Right lung (tissue), 5 donors: ENCODE measurements around the gene FLNA. TPM values are rescaled to one million over a fixed set of nuclear protein-coding genes. Genes with fewer than 3 reads are reported as not detected.

Experiments
- DNase-seq, 2 donors: peaks; one replicate each; pipeline ENCODE4 v3.0.0-alpha.2; 2013
- polyA plus RNA-seq, 5 donors: library from polyadenylated mRNA; unstranded; fragments of 120-200 nt; gene quantifications; one replicate each; pipeline versions ENCODE4 v1.2.1 to v1.2.3, GENCODE V29; 2013; ENCODE audit warnings: inconsistent platforms in 1 of 5, low replicate concordance in 1 of 5; ENCODE audit not compliant: insufficient read length in 5 of 5, insufficient read depth in 1 of 5

The FLNA gene
- polyA plus RNA-seq, 5 donors: 349 to 757 (median 422) TPM

DNA sequence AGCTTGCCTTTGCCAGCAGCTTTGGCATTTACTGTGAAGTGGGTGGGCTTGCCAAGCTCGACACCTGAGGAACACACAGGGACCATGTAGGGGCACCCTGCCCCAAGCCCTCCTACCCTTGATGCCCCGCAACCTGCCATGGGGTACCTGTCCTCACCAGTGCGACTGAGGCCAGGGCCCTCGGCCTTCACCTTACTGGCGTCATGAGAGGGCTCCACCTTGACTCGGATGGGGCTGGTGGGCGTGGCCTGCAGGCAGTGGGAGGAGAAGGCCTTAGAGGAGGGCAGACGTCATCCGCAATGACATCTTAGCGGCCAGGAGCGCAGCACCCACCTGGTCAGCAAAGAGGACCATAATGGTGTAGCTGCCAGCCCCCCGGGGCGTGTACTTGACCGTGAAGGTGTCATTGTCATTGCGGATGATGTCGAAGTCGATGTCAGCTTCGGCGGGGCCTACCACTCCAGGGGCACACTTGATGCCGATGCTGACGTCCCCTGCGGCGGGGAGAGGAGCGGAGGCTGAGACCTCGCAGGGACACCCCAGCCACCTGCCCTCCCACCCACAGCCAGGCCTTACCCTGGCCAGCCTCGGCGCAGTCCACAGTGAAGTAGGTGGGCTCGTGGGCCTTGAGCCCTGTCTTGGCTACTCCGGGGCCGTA, 12.2 kb downstream of the FLNA start:
- no peak for DNase-seq

DNA sequence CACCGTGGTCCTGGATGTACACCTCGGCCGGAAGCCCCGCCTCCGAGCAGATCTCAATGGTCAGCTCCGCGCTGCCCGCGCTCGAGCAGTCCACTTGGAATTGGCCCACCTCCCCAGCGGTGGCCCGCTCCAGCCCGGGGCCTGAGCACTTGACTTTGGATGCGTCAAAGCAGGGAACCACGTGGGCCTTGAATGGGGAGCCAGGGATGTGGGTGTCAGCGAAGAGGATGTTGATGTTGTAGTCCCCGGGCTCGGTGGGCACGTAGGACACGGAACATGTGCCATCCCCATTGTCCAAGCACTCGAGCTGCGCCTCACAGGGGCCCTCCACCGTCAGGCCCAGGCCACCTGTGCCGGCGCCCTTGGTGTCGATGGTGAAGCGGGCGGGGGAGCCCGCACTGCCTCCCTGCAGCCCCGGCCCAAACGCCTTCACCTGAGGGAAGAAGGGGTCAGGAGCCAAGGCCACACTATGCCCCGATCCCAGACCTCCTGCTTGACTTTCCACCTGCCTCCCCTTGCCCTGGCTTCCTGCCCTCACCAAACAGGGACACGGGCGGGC, 14.2 kb downstream of the FLNA start:
- DNase-seq: no peak

DNA sequence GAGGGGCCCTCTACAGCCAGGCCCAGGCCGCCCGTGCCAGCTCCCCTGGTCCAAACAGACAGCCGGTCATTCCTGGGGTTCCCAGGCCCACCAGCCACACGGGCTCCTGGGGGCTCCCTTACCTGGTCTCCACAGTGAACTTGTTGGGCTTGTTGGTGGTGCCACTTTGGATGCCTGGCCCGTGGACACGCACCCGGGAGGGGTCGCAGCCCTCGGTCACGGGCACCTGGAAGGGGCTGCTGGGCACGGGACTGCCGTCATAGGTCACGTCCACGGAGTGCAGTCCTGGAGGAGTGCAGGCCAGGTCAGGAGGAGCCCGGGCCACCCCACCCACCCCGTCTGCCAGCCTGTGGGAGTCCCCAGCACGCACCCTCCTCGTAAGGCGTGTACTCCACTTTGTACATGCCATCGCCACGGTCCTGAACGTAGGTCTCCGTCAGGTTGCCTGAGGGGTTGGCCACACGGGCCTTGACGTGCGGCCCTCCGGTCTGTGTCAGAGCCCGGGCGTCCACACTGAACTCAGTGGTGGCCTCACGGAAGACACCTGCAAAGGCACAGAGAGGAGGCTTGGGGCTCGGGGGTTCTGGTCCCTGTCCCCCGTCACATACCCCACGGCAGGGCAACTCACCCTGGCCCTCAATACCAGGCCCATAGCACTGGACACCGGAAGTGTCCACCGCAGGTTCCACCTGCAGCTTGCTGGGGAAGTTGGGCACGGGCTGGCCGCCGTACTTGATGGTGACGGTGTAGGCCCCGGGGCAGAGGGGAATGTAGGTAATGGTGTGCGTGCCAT, 14.9 kb downstream of the FLNA start:
- no peak for DNase-seq

DNA sequence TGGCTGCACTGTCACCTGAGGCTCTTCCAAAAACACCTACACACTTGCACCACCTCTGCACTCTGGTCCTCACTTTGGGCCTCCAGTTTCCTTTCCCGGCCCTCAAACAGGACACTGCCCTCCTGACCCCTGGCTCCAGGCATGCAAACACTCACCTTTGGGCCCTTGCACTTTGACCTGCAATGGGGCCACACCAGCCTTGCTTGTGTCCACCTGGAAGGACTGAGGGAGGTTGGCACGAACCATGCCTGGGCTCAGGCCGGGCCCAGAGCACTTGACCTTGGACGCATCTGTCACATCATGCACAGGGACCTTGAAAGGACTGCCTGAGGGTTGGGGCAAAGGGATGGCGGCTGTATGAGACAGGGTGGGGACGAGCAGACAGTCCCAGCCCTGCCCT, 15.6 kb downstream of the FLNA start:
- no peak for DNase-seq

DNA sequence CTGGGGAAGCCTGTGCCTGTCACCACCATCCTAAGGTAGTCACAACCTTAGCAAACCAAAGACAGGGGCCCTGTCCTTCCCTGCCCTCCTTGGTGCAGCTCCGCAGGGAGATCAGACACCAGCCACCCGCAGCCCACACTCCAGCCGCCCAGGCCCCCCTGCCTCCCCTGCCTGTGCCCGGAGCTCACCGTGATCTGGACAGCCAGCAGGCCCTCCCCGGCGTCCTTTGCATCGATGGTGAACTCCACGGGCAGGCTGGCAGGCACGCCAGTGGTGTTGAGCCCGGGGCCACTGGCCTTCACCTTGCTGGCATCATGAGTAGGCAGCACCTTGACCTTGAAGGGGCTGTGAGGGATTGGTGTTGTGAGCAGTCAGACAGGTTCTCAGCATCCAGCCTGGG, 16.4 kb downstream of the FLNA start:
- DNase-seq: no peak

DNA sequence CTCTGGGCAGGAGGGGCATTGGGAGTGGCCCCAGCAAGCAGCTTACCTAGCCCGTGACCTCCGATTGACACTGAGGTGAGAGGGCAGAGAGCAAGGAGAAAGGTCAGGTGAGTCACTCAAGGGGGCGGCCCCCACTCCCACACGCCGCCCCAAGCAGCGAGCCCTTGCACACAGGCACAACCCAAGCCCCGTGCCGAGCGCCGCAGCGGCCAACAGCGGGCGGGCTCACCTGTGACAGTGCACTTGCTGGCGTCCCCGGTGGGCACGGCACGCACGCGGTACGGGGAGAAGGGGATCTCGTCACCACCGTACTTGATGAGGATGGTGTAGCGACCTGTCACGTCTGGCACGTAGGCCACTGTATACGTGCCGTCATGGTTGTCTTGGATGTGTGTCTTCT, 17.2 kb downstream of the FLNA start:
- DNase-seq: no peak

DNA sequence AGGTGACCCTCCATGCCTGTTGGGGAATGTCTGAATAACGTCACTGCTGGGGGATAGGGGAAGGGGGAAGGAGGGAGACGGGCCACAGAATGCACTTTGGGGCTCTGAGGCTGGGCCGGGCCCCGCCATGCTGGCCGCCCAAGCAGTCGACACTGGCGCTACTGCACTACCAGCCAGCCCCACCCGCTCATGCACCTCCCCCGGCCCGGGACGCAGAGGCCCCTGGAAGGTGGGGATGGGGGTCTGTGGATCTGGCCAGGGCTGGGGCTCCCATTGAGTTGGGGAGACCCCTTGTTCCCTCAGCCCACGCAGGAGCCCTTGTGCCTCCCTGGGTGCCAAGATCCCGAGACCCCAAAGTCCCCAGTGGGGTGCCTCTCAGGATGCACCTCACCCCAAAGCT, 17.8 kb downstream of the FLNA start:
- no peak for DNase-seq

DNA sequence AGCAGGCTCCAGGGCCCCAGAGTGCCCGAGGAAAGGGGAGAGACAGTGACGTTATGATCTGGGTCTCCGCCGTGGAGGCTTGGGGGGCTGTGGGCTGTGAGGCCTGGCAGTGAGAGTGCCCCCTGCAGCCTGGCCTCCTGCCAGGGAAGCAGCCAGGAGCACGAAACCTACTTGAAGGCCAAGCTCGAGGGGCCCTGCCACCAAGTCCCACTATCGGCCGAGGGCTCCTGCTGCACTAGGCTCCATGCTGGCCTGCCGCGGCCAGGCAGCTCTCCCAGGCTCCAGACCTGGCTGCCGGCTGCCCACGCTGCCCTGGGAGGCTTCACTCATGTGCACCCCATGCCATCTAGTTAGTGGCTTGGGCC, 18.7 kb downstream of the FLNA start:
- DNase-seq: no peak

DNA sequence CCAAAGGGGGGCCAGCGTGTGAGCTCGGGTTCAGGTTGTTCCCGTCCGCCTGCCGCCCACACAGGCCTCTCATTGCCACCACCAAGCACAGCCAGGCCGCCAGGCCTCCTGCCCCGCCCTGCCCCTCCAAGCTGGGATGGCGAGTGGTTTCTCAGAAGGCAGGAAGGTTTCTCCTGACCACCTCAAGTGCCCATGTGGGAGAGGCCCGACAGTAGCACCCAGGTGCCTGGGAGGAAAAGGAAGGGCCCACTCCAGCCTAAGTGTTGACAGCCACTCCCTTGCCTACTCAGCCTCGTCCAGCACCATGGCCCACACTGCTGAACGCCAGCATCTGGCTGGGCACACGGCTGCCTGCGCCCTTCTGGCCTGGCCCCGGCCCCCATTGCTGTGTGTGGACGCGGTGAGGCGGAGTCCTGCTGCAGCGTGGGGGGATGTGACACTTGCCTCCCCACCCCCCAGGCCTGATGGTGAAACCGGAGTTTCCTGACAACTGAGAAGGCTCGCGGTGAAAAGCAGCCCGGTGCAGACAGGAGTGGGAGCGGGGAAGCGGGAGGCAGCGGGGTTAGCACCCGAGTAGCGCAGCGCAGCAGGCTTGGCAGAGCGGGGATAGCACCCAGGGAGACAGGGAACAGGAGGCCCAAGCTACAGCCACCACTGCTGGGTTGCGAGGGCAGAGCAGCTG, 19.2 kb downstream of the FLNA start:
- no peak for DNase-seq

DNA sequence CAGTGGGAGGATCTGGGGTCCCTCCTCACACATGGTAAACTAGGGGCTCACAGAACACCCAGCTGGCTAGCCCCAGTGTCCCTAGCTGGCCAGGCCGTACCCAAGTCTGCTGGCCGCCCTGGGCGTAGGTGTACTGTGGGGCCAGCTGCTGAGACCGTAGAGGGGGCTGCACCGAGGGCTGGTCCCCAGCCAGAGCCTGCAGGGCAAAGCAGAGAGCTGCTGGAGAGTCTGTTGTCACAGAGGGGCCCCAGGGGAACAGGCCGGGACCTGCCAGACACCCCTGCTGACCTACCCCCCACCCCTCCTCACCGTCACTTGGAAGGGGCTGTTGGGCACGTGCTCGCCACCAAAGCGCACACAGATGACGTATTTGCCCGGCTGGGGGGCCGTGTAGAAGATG, 19.9 kb downstream of the FLNA start:
- DNase-seq: no peak

DNA sequence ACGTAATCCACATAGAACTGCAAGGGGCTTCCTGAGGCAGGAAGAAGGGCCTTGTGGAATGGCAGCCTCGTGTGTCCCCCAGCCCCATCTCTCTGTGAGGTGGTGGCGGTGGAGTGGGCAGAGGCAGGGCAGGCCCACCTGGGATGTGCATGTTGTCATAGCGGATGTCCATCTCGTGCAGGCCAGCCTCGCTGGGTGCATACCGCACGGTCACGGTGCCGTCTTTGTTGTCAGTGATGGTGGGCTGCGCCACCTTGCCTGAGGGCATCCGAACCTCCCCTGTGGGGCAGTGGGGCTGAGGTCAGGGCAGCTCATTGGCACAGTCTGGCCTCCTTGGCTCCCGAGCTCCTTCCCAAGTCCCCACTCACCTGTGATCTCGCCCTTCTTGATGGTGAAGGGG, 20.4 kb downstream of the FLNA start:
- no peak for DNase-seq

DNA sequence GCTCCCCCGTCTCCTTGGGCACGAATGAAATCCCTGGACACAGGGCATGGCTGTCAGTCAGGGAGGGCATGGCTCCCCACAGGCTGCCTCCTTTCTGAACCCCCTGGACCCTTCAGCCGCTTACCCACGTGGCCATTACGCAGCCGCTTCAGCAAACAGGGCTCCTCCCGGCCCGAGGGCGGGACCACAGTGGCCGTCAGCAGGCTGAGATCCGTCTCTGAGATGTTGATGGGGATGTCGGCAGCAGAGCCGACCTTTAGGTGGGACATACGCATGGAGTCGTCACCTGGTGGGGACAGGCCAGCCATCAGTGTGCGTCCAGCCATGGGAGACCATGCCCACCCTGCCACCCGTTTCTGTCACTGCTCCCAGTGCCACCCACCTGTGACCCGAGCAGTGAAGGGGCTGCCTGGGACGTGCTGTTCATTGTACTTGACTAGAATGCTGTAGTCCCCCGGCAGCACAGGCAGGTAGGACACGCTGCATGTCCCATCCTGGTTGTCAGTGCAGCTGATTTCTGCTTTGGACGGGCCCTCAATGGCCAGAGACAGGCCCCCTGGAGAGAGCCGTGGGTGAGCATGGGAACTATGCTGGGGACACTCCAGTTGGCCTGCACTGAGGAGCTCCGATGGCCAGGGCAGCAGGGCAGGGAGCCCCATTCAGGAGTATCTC, 21.1 kb downstream of the FLNA start:
- DNase-seq: no peak

DNA sequence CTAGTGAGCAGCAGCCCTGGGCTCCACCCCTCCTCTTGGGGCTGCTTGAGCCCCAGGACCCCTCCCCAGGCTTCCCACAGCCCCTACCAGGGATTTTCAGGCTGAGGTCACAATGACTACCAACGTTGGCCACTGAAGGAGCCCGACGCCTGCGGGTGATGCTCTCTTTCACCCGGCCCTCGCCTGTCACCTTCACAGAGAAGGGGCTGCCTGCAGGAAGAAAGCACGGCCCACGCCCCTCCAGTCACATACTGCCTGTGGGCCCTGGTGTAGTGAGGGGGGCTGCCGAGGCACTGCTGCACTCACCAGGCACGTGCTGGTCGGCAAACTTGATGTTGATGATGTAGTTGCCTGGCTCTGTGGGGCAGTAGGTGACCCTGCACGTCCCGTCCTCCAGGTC, 22.0 kb downstream of the FLNA start:
- DNase-seq: no peak

DNA sequence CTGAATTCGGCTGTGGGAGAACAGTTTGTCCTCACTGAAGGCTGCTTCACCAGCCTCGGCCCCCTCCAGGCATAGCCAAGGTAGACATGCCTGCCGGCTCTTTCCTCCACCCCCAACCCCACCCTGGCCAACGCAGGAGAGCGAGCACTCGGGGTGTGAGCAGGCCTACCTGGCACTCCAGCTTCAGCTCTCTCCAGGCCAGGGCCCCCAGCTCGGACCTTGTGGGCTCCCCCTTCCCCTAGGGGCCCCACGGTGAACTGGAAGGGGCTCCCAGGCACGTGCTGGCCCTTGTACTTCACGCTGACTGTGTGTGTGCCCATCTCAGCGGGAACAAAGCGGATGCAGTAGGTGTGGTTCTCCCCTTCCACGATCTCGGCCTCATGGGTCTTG, 22.4 kb downstream of the FLNA start:
- DNase-seq: no peak

DNA sequence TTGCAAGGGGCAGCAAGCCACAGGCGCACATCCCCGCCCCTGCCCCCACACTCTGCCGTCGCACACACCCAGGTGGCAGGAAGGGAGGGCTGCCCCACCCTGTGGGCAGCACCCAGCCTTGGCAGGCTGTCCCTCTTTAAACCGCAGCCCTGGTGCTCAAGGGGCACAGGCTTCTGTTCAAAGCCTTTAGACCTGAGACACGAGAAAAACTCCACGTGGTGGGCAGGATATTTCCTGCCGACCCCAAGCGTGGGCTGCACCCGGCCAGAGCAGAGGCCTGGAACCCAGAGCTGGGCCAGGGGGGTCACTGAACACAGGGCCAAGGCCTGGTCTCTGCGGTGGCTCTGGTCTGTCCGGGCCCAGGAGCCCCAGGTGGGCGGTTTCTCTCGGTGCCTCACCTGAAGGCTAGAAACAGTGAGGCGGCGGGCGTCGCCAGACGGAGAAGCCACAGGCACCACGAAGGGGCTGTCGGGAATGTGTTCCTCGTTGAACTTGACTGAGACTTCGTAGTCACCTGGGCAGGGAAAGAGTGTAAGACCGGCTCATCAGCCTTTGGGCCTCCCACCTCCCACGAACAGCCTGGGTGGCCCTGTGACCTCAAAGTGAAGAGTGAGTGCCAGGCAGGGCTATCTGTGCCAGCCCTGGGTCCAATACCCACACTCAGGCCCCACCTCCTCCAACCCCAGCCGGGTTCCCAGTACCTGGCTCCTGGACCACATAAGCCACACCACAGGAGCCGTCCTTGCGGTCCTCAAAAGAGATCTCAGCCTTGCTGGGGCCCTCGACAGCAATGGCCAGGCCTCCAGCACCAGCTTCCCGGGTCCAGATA, 23.0 kb downstream of the FLNA start:
- no peak for DNase-seq

DNA sequence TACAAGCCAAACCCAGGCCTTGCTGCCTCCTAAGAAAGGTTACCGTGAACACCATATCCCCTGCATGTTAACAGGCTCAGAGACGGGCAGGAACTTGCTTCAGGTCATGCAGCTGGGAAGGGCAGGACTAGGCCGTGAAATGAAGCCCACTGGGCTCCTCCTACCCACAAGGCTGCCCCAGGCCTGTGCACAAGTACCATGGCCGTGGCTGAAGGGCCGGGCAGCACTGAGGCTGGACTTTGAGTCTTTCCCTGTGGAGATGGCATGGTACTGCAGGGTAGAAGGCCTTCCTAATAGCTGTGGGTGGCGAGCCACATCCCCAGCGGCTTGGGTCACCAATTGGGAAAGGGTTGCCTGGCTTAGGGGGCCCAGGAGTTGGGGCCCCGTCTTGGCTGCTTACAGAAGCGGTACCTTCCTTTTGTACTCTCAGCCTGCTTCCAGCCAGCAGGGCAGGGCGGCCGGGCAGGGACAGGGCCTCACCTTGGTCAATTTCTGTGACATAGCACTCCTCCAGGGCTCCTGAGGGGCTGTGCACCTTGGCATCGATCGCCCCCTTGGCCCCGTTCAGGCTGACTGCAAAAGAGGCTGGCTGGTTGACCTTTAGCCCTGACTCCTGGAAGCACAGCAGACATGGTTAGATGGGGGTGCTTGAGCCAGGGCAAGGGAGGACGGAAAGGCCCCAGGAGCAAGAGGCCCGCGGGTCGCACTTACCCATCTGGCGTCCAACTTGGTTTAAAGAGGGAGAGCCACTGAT, 23.8 kb downstream of the FLNA start:
- DNase-seq: no peak

DNA sequence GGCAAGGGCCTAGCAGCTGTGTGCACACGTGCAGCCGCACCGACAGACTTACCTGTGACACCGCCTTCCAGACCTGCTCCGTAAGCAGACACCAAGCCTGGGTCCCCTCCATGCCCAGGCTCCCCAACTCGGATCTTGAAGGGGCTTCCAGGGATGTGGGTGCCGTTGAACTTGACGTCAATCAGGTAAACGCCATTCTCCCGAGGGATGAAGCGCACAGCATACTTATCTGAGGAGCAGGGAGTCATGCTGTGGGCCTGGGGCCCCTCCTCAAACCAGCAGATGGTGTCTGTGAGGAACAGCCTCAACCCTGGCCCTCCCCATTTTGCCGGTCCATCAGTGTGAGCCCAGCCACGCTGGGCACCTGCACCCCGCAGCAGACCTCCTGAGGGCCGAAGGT, 24.5 kb downstream of the FLNA start:
- DNase-seq: no peak

DNA sequence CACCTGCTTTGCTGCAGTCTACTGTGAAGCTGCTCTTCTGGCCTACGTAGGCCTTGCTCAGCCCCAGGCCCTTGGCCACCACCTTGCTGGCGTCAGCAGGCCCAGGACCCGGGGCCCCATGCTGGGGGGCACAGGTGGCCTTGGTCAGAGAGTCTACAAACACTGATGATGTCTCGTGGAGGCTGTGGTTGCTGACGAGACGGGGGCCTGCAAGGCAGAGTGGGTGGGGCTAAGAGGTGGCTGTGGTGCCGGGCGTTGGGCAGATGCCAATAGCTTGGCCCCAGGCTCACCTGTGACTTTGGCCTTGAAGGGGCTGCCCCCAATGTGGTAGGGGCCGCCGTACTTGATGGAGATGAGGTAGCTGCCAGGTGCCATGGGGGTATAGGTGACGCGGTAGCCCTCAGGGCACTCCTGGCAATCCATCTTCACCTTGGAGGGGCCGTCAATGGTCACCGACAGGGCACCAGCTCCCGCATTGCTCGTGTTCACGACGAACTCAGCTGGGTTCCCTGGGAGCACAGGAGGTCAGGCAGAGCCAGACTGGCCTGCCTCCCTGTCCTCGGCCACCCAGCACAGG, 25.0 kb downstream of the FLNA start:
- DNase-seq: no peak

DNA sequence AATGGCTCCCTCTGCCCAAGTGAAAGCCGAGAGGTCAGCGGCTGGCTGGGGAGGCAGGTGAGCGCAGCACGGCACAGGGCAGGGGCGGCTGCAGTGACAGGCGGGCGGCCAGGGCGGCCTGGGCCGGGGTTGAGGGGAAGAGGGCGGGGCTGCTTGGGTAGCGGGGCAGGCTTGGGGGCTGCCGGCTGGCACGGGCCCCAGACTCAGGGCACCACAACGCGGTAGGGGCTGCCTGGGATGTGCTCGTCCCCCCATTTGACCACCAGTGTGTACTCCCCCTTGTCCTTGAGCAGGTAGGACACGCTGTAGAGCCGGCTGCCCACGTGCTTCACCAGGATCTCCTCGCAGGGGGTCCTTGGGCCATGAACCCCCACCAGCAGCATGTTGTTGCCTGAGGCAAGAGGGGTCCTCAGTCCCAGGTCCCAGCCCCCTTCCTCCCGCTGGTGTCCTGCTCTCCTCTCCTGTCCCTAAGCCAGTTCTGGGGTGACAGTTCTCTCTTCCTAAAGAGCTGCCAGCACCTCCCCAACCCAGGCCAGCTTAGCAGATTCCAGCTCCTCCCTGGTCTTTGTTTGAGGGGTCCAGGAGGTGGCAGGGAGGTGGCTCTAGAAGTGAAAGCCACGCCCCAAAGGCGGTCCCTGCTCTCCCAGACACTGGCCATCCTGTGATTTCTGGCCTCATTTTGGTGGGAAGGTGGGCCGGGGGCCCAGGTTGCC, 25.6 kb downstream of the FLNA start:
- DNase-seq: no peak

DNA sequence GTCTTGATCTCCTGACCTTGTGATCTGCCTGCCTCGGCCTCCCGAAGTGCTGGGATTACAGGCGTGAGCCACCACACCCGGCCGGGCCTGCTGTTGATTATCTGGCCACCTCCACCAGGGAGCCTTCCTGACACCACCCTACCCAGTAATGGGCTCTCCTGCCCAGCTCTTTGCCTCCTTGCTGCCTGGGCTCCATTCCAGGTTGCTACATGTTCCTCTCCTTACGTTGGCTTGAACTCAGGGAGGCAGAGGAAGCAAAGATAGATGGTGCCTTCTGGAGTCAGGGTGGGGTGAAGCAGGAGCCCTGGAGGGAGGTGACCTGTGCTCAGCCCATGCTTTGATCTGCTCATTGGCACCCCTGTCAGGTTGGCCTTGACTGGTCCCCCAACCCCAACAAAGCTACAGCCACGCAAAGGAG, 26.3 kb downstream of the FLNA start:
- DNase-seq: no peak
